Ishikawa (cell line): Measurements from ENCODE around the gene PRR16.

ENCODE experiments used
- CEBPB ChIP-seq: IDR thresholded peaks from 2 replicates; pipeline ENCODE4 v1.6.1; 2012
- CREB1 ChIP-seq: IDR thresholded peaks from 2 replicates; pipeline ENCODE4 v1.6.1; 2012; ENCODE audit warnings: low read depth
- MAX ChIP-seq: IDR thresholded peaks from 2 replicates; pipeline ENCODE4 v1.6.1; 2012
- NFIC ChIP-seq: IDR thresholded peaks from 2 replicates; pipeline ENCODE4 v1.6.1; 2012
- RAD21 ChIP-seq: IDR thresholded peaks from 2 replicates; pipeline ENCODE4 v1.6.1; 2012; ENCODE audit warnings: low read depth
- REST ChIP-seq: IDR thresholded peaks from 2 replicates; pipeline ENCODE4 v1.6.1; 2012; ENCODE audit warnings: low read depth, mild to moderate bottlenecking
- TAF1 ChIP-seq: IDR thresholded peaks from 2 replicates; pipeline ENCODE4 v1.6.1; 2012; ENCODE audit warnings: low read depth, mild to moderate bottlenecking
- TCF12 ChIP-seq: IDR thresholded peaks from 2 replicates; pipeline ENCODE4 v1.6.1; 2012; ENCODE audit warnings: low read depth
- TEAD4 ChIP-seq: IDR thresholded peaks from 2 replicates; pipeline ENCODE4 v1.6.1; 2012
- YY1 ChIP-seq: IDR thresholded peaks from 2 replicates; pipeline ENCODE4 v1.6.1; 2012; ENCODE audit warnings: low read depth

GRCh38 chr5:120452471-120452870, 11.6 kb upstream of the PRR16 start:
- TF ChIP-seq NFIC, result no peak
- TF ChIP-seq TCF12, result no peak
- TF ChIP-seq TEAD4, result no peak
- no peak for TF ChIP-seq CEBPB
- TF ChIP-seq MAX, result no peak
- TF ChIP-seq REST, result no peak
- TF ChIP-seq YY1, result no peak
- TF ChIP-seq CREB1, result no peak
- TF ChIP-seq TAF1, result no peak
- no peak for TF ChIP-seq RAD21
